Activated CD4-positive, alpha-beta T cell treated with anti-CD3 and anti-CD28 coated beads, Interleukin-2, amount 10 ng/mL, durations not matched to agents 24 days and 14 days (primary cell): ENCODE measurements around the gene IZUMO2. TPM values are rescaled to one million over a fixed set of nuclear protein-coding genes. Genes with fewer than 3 reads are reported as not detected.

Experiments used
- DNase-seq: peaks from one replicate; pipeline ENCODE4 v3.0.0; 2022
- H3K27ac Mint-ChIP-seq: one replicate; pipeline ENCODE4 v1.8.0; 2022; ENCODE audit warnings: mild to moderate bottlenecking, mixed read lengths
- H3K27me3 Mint-ChIP-seq: one replicate; pipeline ENCODE4 v1.8.0; 2022; ENCODE audit warnings: mixed read lengths
- H3K36me3 Mint-ChIP-seq: one replicate; pipeline ENCODE4 v1.8.0; 2022; ENCODE audit warnings: low read depth, mild to moderate bottlenecking, mixed read lengths
- H3K4me1 Mint-ChIP-seq: one replicate; pipeline ENCODE4 v1.8.0; 2021; ENCODE audit warnings: mixed read lengths
- H3K4me3 Mint-ChIP-seq: one replicate; pipeline ENCODE4 v1.8.0; 2022; ENCODE audit warnings: mild to moderate bottlenecking, moderate library complexity, mixed read lengths
- H3K9me3 Mint-ChIP-seq: one replicate; pipeline ENCODE4 v1.8.0; 2021; ENCODE audit warnings: mixed read lengths
- intact Hi-C: fragments of 100-400 bp; cut with micrococcal nuclease; formaldehyde crosslinking; loops from one replicate; pipeline ENCODE4 v1.15.1; 2023
- total RNA-seq: library from RNA; stranded (reverse); gene quantifications from 2 replicates; pipeline ENCODE4 v1.2.3, GENCODE V29; 2022

IZUMO2 gene
- total RNA-seq = not detected in 2 replicates

GRCh38 chr19:50162988-50163387 lies at the start of gene IZUMO2:
IZUMO2 (minus strand) TSS chr19:50163281; CDS start chr19:50163194, 87 bp downstream.
- Mint-ChIP-seq H3K4me3 (no peak within 1 kb of the TSS), H3K27ac (no peak within 1 kb of the TSS), H3K36me3 (no peaks in the 10 kb centered on the region), H3K9me3 (no peaks in the 10 kb centered on the region), H3K4me1 (no peaks in the 10 kb centered on the region), H3K27me3 (no peaks in the 10 kb centered on the region)
- DNase-seq = no peak
- intact Hi-C loops = no loop called here

GRCh38 chr19:50210425-50210824 lies 47.3 kb upstream of the IZUMO2 start:
- Mint-ChIP-seq H3K36me3 (no peaks in the 10 kb centered on the region), H3K9me3 (no peaks in the 10 kb centered on the region), H3K4me3 (no peak overlapping the region), H3K27me3 (peaks cover 8% of the 10 kb centered on the region), H3K4me1 (no peaks in the 10 kb centered on the region), H3K27ac (no peak overlapping the region)
- intact Hi-C loops = no loop called here
- DNase-seq = no peak

GRCh38 chr19:50209131-50209530 lies 46.0 kb upstream of the IZUMO2 start:
- no peak for DNase-seq
- Mint-ChIP-seq H3K27me3 (peaks cover 17% of the 10 kb centered on the region), H3K9me3 (no peaks in the 10 kb centered on the region), H3K4me1 (no peaks in the 10 kb centered on the region), H3K27ac (no peak overlapping the region), H3K4me3 (no peak overlapping the region), H3K36me3 (no peaks in the 10 kb centered on the region)
- intact Hi-C loops = no loop called here

GRCh38 chr19:50207730-50208129 lies 44.6 kb upstream of the IZUMO2 start:
- Mint-ChIP-seq H3K4me1 (no peaks in the 10 kb centered on the region), H3K27ac (no peak overlapping the region), H3K4me3 (no peak overlapping the region), H3K27me3 (peaks cover 24% of the 10 kb centered on the region), H3K9me3 (no peaks in the 10 kb centered on the region), H3K36me3 (no peaks in the 10 kb centered on the region)
- DNase-seq = no peak
- intact Hi-C loops = no loop called here

GRCh38 chr19:50206191-50206590 lies 43.1 kb upstream of the IZUMO2 start:
- no peak for DNase-seq
- intact Hi-C loops = no loop called here
- H3K4me3 Mint-ChIP-seq = no peak overlapping the region
- no peaks in the 10 kb centered on the region for H3K4me1 Mint-ChIP-seq
- peaks cover 4% of the 10 kb centered on the region for H3K9me3 Mint-ChIP-seq
- peaks cover 33% of the 10 kb centered on the region for H3K27me3 Mint-ChIP-seq
- peaks cover 2% of the 10 kb centered on the region for H3K36me3 Mint-ChIP-seq
- H3K27ac Mint-ChIP-seq = no peak overlapping the region

- H3K9me3 Mint-ChIP-seq = peaks cover 4% of the 10 kb centered on the region
- H3K27ac Mint-ChIP-seq = no peak overlapping the region
- intact Hi-C loops = no loop called here
- no peak overlapping the region for H3K4me3 Mint-ChIP-seq
- no peaks in the 10 kb centered on the region for H3K4me1 Mint-ChIP-seq
- H3K27me3 Mint-ChIP-seq = peaks cover 33% of the 10 kb centered on the region
- peaks cover 2% of the 10 kb centered on the region for H3K36me3 Mint-ChIP-seq
- DNase-seq = no peak
Observed at GRCh38 chr19:50205681-50206138, 42.6 kb upstream of the IZUMO2 start.

- Mint-ChIP-seq H3K27me3 (peaks cover 33% of the 10 kb centered on the region), H3K4me3 (no peak overlapping the region), H3K4me1 (no peaks in the 10 kb centered on the region), H3K36me3 (peaks cover 2% of the 10 kb centered on the region), H3K27ac (no peak overlapping the region), H3K9me3 (peaks cover 4% of the 10 kb centered on the region)
- DNase-seq = no peak
- intact Hi-C loops = no loop called here
Observed at GRCh38 chr19:50204811-50205675, 42.0 kb upstream of the IZUMO2 start.

- intact Hi-C loops = no loop called here
- Mint-ChIP-seq H3K4me3 (no peak overlapping the region), H3K4me1 (no peaks in the 10 kb centered on the region), H3K27me3 (peaks cover 33% of the 10 kb centered on the region), H3K36me3 (peaks cover 2% of the 10 kb centered on the region), H3K9me3 (peaks cover 4% of the 10 kb centered on the region), H3K27ac (no peak overlapping the region)
- no peak for DNase-seq
Observed at GRCh38 chr19:50204081-50204428, 41.0 kb upstream of the IZUMO2 start.

GRCh38 chr19:50203281-50204080 lies 40.4 kb upstream of the IZUMO2 start, which contains the start of gene MYH14:
MYH14 (plus strand) TSS chr19:50203622; CDS start chr19:50210366, 6,744 bp downstream.
- H3K27me3 Mint-ChIP-seq = peaks cover 34% of the 10 kb centered on the region
- no peaks in the 10 kb centered on the region for H3K4me1 Mint-ChIP-seq
- H3K27ac Mint-ChIP-seq = no peak within 1 kb of the TSS
- intact Hi-C loops = no loop called here
- peaks cover 2% of the 10 kb centered on the region for H3K36me3 Mint-ChIP-seq
- peaks cover 4% of the 10 kb centered on the region for H3K9me3 Mint-ChIP-seq
- H3K4me3 Mint-ChIP-seq = no peak within 1 kb of the TSS
- DNase-seq = no peak

- no peaks in the 10 kb centered on the region for H3K4me1 Mint-ChIP-seq
- peaks cover 2% of the 10 kb centered on the region for H3K36me3 Mint-ChIP-seq
- no peak overlapping the region for H3K27ac Mint-ChIP-seq
- intact Hi-C loops = no loop called here
- DNase-seq = no peak
- H3K27me3 Mint-ChIP-seq = peaks cover 34% of the 10 kb centered on the region
- peaks cover 4% of the 10 kb centered on the region for H3K9me3 Mint-ChIP-seq
- H3K4me3 Mint-ChIP-seq = no peak overlapping the region
Observed at GRCh38 chr19:50202962-50203280, 39.8 kb upstream of the IZUMO2 start.

- peaks cover 34% of the 10 kb centered on the region for H3K27me3 Mint-ChIP-seq
- H3K9me3 Mint-ChIP-seq = peaks cover 4% of the 10 kb centered on the region
- H3K36me3 Mint-ChIP-seq = peaks cover 2% of the 10 kb centered on the region
- no peak for DNase-seq
- intact Hi-C loops = no loop called here
- H3K4me3 Mint-ChIP-seq = no peak overlapping the region
- H3K27ac Mint-ChIP-seq = no peak overlapping the region
- no peaks in the 10 kb centered on the region for H3K4me1 Mint-ChIP-seq
Observed at GRCh38 chr19:50202386-50202785, 39.3 kb upstream of the IZUMO2 start.

- H3K36me3 Mint-ChIP-seq = peaks cover 2% of the 10 kb centered on the region
- H3K4me1 Mint-ChIP-seq = no peaks in the 10 kb centered on the region
- peaks cover 4% of the 10 kb centered on the region for H3K9me3 Mint-ChIP-seq
- no peak overlapping the region for H3K27ac Mint-ChIP-seq
- no peak for DNase-seq
- H3K27me3 Mint-ChIP-seq = peaks cover 18% of the 10 kb centered on the region
- intact Hi-C loops = no loop called here
- no peak overlapping the region for H3K4me3 Mint-ChIP-seq
Observed at GRCh38 chr19:50199259-50199555, 36.1 kb upstream of the IZUMO2 start.

- no peak overlapping the region for H3K27ac Mint-ChIP-seq
- H3K9me3 Mint-ChIP-seq = peaks cover 4% of the 10 kb centered on the region
- intact Hi-C loops = no loop called here
- DNase-seq = no peak
- H3K4me3 Mint-ChIP-seq = no peak overlapping the region
- peaks cover 2% of the 10 kb centered on the region for H3K36me3 Mint-ChIP-seq
- no peaks in the 10 kb centered on the region for H3K4me1 Mint-ChIP-seq
- H3K27me3 Mint-ChIP-seq = peaks cover 13% of the 10 kb centered on the region
Observed at GRCh38 chr19:50198431-50199258, 35.6 kb upstream of the IZUMO2 start.

GRCh38 chr19:50197348-50197747 lies 34.3 kb upstream of the IZUMO2 start:
- H3K4me3 Mint-ChIP-seq = no peak overlapping the region
- peaks cover 4% of the 10 kb centered on the region for H3K9me3 Mint-ChIP-seq
- H3K27me3 Mint-ChIP-seq = peaks cover 8% of the 10 kb centered on the region
- no peaks in the 10 kb centered on the region for H3K4me1 Mint-ChIP-seq
- no peak overlapping the region for H3K27ac Mint-ChIP-seq
- peaks cover 2% of the 10 kb centered on the region for H3K36me3 Mint-ChIP-seq
- intact Hi-C loops = no loop called here
- no peak for DNase-seq
